Muscle of back (tissue), 11 donors: ENCODE measurements around the gene ZHX3. TPM values are rescaled to one million over a fixed set of nuclear protein-coding genes. Genes with fewer than 3 reads are reported as not detected.

ENCODE experiments used
- DNase-seq, 3 donors: peaks; one replicate each; pipeline versions ENCODE4 v3.0.0 to v3.0.0-alpha.2; 2013
- polyA plus RNA-seq, 10 donors: library from polyadenylated mRNA; unstranded; fragments of 120-200 nt; gene quantifications; one replicate each; pipeline ENCODE4 v1.2.1, GENCODE V29; 2013; ENCODE audit not compliant: insufficient read length in 10 of 10

The ZHX3 gene
- polyA plus RNA-seq, 10 donors = 8.4 to 13.6 (median 10.1) TPM

- DNase-seq = no peak
Measured at GRCh38 chr20:41198443-41198842, 119.1 kb downstream of the ZHX3 start.

DNA sequence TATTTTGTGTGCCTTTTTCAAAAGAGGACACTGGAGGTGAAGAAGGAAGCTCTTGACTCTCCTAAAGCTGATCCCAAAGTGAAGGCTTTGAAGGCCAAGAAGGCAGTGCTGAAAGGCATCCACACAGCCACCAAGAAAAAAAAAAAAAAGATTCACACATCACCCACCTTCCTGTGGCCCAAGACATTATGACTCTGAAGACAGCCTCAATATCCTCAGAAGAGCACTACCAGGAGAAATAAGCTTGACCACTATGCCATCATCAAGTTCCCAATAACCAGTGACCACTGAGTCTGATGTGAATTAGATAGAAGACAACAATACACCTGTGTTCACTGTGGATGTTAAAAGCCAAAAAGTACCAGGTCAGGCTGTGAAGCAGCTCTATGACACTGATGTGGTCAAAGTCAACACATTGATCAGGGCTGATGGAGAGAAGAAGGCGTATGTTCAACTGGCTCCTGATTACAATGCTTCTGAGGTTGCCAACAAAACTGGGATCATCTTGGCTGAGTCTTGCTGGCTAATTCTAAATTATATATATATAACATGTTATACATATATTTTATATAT is 120.8 kb downstream of the ZHX3 start:
- no peak for DNase-seq

- DNase-seq = no peak
Measured at GRCh38 chr20:41192575-41192974, 125.0 kb downstream of the ZHX3 start.

- no peak for DNase-seq
Measured at GRCh38 chr20:41191562-41192500, 125.7 kb downstream of the ZHX3 start.

- no peak for DNase-seq
Measured at GRCh38 chr20:41187668-41188067, 129.9 kb downstream of the ZHX3 start.

- no peak for DNase-seq
Measured at GRCh38 chr20:41185013-41185757, 132.3 kb downstream of the ZHX3 start.

DNA sequence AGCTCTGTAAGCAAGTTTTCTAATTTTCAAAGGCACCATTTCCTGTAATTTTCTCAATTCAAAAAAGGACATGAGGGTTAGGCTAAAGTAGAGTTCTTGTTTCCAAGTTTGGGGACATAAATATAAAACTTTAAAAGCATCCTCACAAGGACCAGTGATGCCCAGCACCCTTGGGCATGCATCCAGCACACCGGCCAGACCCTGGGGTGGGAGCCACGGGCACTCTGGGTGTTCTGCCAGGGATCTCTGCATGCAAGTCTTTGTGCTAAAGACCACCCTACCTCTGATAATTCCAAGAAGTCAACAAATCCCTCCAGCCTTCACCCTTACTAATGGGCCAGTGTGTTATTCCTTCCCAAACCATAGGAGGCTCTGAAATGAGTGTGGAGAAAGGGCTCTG is 133.7 kb downstream of the ZHX3 start:
- DNase-seq = no peak

DNA sequence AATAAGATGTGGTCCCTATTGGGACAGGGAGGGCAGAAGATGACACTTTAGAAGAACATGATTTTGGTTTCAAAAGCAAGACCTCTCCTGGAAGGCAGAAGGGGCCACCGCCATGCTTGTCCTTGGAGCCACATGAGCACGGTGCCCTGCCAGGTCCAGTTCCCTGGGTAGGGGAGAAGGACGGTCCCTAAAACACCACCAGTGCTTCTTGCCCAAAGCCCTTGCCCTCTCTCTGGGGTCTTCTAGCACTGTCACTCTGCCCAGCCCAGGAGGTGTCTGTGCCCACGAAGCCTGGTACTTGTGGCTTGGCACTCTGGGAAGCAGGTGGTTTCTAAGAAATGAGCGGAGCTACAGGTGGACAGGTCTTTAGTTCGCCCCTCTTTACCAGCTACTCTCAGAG is 134.1 kb downstream of the ZHX3 start:
- DNase-seq = no peak

- DNase-seq = no peak
Measured at GRCh38 chr20:41182296-41183212, 135.0 kb downstream of the ZHX3 start.

DNA sequence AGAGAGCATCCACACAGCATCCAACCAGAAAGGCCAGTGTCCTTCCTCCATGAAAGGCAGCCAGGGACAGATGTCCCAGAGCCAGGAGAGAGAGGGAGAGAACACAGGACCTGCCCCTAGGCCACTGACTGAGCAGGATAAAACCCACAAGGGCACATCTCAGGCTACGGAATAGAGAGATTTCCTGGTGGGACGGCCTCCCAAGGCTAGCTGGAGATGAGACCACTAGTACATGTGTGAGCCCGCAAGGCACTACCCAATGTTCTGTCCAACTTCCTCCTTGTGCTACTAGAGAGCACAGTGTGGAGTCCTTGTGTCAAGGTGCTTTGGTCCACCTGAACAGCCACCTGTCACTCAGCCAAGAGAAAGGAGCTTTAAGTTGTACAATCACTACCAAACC is 136.0 kb downstream of the ZHX3 start:
- DNase-seq = no peak

DNA sequence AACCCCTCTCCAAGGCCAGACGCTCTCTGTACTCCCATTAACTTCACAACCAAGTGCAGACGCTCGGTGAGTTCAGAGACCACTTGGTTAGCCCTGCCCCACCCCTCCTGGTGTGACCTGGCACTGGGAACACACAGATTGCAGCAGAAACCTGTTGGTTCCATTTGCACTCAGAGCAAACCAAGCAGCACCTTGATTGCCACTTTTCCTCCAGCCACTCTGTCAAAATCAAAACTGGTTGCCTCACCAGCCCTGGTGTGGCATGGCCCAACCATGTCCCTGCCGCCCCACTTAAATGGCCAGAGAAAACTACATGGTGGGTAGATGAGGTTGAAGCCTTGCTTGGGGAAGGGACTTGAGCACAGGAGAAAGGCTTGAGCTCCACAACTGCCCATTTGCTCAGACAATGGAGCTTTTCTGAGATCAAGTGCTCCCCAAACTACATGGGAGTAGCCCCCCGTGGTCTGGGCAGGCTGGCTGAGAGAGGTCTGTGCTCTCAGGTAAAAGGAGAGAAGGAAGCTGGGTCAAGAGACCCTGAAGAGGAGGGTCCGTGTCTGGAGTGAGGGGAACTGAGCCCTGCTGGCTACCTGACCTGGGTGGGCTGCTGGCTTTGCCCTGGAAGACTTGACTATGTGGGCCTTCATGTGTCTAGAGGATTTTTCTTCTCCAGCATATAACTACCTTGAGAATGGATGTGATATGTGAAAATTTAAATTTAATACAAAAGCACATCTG is 136.8 kb downstream of the ZHX3 start:
- DNase-seq = no peak

GRCh38 chr20:41179961-41180360 is 137.6 kb downstream of the ZHX3 start:
- no peak for DNase-seq

DNA sequence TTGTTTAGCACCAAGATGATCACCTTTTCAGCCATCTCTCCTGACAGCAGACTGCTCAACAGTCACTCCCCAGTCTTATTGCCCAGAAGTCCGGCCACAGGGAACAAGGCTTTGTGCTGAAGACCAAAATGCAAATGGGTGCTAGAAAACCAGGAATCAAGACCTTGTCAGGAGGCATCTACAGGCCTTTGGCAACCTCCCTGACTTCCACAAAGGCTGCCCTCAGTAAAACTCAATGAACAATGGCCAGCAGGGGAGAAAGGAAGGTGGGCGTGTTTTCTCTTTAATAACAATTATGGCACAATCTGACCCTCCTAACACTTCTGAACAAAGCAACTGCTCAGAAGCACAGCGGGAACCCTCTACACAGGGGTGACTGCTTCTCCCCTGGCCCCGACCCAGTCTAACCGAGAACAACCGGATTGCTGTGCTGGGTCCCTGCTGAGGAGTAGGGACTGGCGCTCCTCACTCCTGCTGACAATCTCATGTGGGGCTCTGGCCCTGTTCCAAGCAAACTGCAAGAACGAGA is 138.6 kb downstream of the ZHX3 start:
- no peak for DNase-seq

DNA sequence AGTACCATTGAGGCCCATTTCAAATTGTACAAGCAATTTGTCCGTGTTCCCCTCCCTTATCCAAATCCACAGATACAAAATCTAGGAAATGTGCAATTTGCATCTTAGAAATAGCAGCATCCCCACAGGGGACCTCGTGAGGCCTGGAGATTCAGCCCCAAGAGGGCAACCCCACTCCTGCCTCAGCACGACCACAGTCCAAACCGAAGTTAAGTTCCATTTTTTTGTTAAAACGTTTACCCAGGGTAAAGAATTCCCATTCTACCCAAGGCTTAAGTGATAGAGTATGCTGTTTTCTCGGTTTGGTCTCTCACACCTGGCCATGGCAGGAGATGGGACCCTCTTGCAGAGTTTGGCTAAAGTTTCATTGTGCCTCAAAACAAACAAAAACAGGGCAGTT is 139.0 kb downstream of the ZHX3 start:
- no peak for DNase-seq

- peak; percentile 30 to 85 (median 45) for DNase-seq
Measured at GRCh38 chr20:41177636-41178035, 139.9 kb downstream of the ZHX3 start.

DNA sequence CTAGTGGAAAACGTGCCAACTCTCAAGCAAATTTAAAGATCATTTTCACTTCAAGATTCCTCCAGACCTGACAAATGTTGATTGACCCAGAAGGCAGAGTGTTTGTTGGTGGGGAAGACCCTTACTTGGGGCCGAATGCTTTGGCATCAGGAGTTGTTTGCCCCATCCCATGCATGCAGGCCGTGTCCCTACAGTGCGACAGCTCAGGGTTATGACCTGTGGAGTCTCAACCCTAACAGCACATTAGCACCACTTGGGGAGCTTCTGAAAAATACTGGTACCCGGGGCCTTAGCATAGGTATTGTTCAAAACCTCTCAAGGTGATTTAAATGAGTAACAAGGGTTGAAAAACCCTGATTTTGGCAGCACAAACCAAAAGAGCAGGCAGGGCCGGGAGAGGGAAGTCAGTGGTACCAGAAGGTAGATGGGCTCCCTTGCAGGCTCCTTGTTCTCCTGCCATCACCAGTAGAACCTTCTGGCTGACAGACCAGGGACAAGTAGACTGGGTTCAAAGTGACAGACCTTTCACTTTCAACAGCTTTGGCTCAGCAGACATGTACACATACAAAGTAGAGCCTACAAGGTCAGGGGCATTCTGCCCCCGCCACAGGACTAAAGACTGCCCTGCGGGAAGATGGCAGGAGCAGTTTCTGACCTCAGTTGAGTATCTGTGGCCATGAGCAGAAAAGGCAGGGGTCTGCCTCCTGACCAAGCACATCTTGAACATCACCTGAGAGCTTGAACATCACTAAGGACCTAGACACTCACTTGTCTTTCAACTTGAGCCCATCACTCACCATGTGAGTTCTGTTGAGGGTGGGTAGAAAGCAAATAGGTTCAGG is 140.6 kb downstream of the ZHX3 start:
- no peak for DNase-seq

GRCh38 chr20:41175727-41176330 is 141.7 kb downstream of the ZHX3 start:
- DNase-seq = no peak

DNA sequence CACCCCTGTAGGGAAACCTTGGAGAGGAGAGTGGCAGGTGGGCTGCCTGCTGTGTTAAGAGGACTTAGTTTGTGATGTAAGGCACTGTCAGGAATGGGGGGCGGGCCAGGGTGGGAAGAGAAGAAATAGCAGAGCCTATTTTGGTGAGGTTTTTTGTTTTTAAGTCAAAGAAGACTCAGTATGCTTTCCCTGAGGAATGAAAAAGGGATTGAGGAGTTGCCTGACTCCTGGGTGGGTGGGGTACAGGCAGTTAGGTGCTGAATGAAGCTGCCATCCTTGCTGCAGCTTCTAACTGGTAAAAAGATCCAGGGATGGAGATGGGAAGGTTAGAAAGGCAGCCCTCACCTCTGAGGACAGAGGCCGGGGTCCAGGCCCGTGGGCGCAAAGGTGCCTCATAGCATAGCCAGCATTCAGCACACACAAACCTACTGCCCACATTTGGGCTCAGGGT is 142.3 kb downstream of the ZHX3 start:
- no peak for DNase-seq

DNA sequence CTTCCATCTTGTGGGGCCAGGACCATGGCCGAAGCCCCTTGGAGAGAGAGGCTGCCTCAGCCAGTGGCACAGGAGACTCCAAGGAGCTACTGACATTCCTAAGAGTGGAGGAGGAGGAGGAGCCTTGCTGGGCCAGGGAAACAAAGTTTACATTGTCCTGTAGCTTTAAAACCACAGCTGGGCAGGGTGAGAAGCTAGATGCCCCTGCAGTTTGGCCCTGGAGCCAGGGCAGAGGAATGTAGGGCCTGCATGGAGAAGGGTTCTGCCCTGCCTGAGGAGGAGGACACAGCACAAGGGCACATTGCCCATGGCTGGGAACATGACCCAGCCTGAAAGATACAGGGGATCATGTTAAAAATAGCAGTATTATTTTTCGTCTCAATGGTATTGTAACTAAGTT is 142.7 kb downstream of the ZHX3 start:
- no peak for DNase-seq
